PFSK-1 (cell line): ENCODE data around the gene FMO4.

ENCODE experiments used
- FOXP2 ChIP-seq: optimal IDR thresholded peaks from 2 replicates; pipeline ENCODE3; 2011; ENCODE audit warnings: borderline replicate concordance, control low read depth, inconsistent platforms; ENCODE audit not compliant: insufficient read depth; ENCODE audit errors: extremely low read length, extremely low read depth
- POLR2AphosphoS5 ChIP-seq: IDR thresholded peaks from 2 replicates; pipeline ENCODE4 v1.6.1; 2012; ENCODE audit warnings: low read depth, mild to moderate bottlenecking, control low read depth, low read length, moderate library complexity
- REST ChIP-seq, 2 experiments: IDR thresholded peaks; 2 replicates each; pipeline versions ENCODE4 v1.6.1 to v1.8.0; 2011 to 2012; ENCODE audit warnings: low read depth in 2 of 2, low read length in 2 of 2, control low read depth in 1 of 2, inconsistent platforms in 1 of 2, mild to moderate bottlenecking in 1 of 2, moderate library complexity in 1 of 2; ENCODE audit not compliant: insufficient read depth in 1 of 2
- SIN3A ChIP-seq: IDR thresholded peaks from 2 replicates; pipeline ENCODE4 v1.6.1; 2012; ENCODE audit warnings: mild to moderate bottlenecking, low read length, moderate library complexity, borderline replicate concordance; ENCODE audit not compliant: insufficient read depth
- TAF1 ChIP-seq: IDR thresholded peaks from 2 replicates; pipeline ENCODE4 v1.6.1; 2012; ENCODE audit warnings: low read length, control low read depth, borderline replicate concordance; ENCODE audit not compliant: insufficient read depth

The FMO4 gene

GRCh38 chr1:171270806-171271205 is 43.2 kb upstream of the FMO4 start:
- TF ChIP-seq TAF1 (no peak), SIN3A (no peak), FOXP2 (no peak), POLR2AphosphoS5 (no peak), REST (IDR thresholded peaks at IDR 0.05; ENCODE audit: insufficient read depth in 1 of 2, low read depth in 2 of 2, low read length in 2 of 2) (no peak)

- TF ChIP-seq SIN3A = no peak
- no peak for TF ChIP-seq POLR2AphosphoS5
- no peak for TF ChIP-seq TAF1
- TF ChIP-seq FOXP2 = no peak
- TF ChIP-seq REST (IDR thresholded peaks at IDR 0.05; ENCODE audit: insufficient read depth in 1 of 2, low read depth in 2 of 2, low read length in 2 of 2) = no peak
Observed at GRCh38 chr1:171277534-171277933, 36.4 kb upstream of the FMO4 start.

- TF ChIP-seq REST (IDR thresholded peaks at IDR 0.05; ENCODE audit: insufficient read depth in 1 of 2, low read depth in 2 of 2, low read length in 2 of 2) = no peak
Observed at GRCh38 chr1:171279234-171279633, 34.7 kb upstream of the FMO4 start.

GRCh38 chr1:171279678-171280077 is 34.3 kb upstream of the FMO4 start:
- no peak for TF ChIP-seq TAF1
- no peak for TF ChIP-seq SIN3A
- TF ChIP-seq FOXP2 = no peak
- no peak for TF ChIP-seq REST (IDR thresholded peaks at IDR 0.05; ENCODE audit: insufficient read depth in 1 of 2, low read depth in 2 of 2, low read length in 2 of 2)
- no peak for TF ChIP-seq POLR2AphosphoS5

- TF ChIP-seq REST (IDR thresholded peaks at IDR 0.05; ENCODE audit: insufficient read depth in 1 of 2, low read depth in 2 of 2, low read length in 2 of 2) = no peak
- no peak for TF ChIP-seq POLR2AphosphoS5
- no peak for TF ChIP-seq TAF1
- no peak for TF ChIP-seq SIN3A
- no peak for TF ChIP-seq FOXP2
Observed at GRCh38 chr1:171280599-171280998, 33.4 kb upstream of the FMO4 start.
